SK-N-SH (cell line): Measurements from ENCODE around the gene MMP2. TPM values are rescaled to one million over a fixed set of nuclear protein-coding genes. Genes with fewer than 3 reads are reported as not detected.

Experiments used
- CTCF ChIA-PET: fragments of 300-600, 350-600 bp; formaldehyde crosslinking; extraction: SDS; loops from one replicate; lab custom pipeline; 2021; lab: Yijun Ruan, JAX
- POLR2A ChIA-PET: fragments of 350-600 bp; sonication (Branson Sonifier 250); formaldehyde crosslinking; extraction: SDS; loops from one replicate; lab custom pipeline; 2020; ENCODE audit warnings: antibody characterized with exemption, inconsistent platforms; lab: Yijun Ruan, JAX
- DNase-seq: peaks from one replicate; pipeline ENCODE4 v3.0.0; 2012
- H2AFZ ChIP-seq: fragments of 200-600 bp; sonication (generic); 2 replicates; pipeline ENCODE4 v1.8.1; 2016; ENCODE audit warnings: antibody characterized with exemption, mild to moderate bottlenecking, low read depth
- H3F3A ChIP-seq: fragments of 200-600 bp; sonication (generic); replicated peaks from 2 replicates; pipeline ENCODE3; 2016; ENCODE audit warnings: antibody characterized with exemption, mild to moderate bottlenecking; ENCODE audit not compliant: insufficient read depth
- H3K27ac ChIP-seq, 2 experiments: fragments of 200-500 bp in 1 of 2; fragments of 200-600 bp in 1 of 2; sonication (Bioruptor generic) in 1 of 2; sonication (generic), shearing (Covaris generic) in 1 of 2; 2 replicates each; pipeline versions ENCODE4 v1.5.1 to v1.6.1; 2014 to 2016; ENCODE audit warnings: low read depth in 2 of 2, inconsistent platforms in 1 of 2, low read length in 1 of 2, mild to moderate bottlenecking in 1 of 2, mixed read lengths in 1 of 2
- H3K27me3 ChIP-seq: fragments of 200-600 bp; sonication (generic), shearing (Covaris generic); 2 replicates; pipeline ENCODE4 v1.6.1; 2016; ENCODE audit warnings: mixed run types; ENCODE audit not compliant: insufficient read depth
- H3K36me3 ChIP-seq, 2 experiments: fragments of 200-500 bp in 1 of 2; fragments of 200-600 bp in 1 of 2; sonication (Bioruptor generic) in 1 of 2; sonication (generic) in 1 of 2; replicated peaks in 1 of 2; 2 replicates each; pipeline versions ENCODE3 to v1.5.1; 2014 to 2016; ENCODE audit warnings: low read length in 1 of 2, mild to moderate bottlenecking in 1 of 2; ENCODE audit not compliant: insufficient read depth in 2 of 2, control insufficient read depth in 1 of 2
- H3K4me1 ChIP-seq, 2 experiments: fragments of 200-500 bp in 1 of 2; fragments of 200-600 bp in 1 of 2; sonication (Bioruptor generic) in 1 of 2; sonication (generic), shearing (Covaris generic) in 1 of 2; 2 replicates each; pipeline versions ENCODE4 v1.5.1 to v1.6.1; 2014 to 2016; ENCODE audit warnings: low read depth in 1 of 2, low read length in 1 of 2, mixed run types in 1 of 2; ENCODE audit not compliant: insufficient read depth in 2 of 2, control insufficient read depth in 1 of 2
- H3K4me2 ChIP-seq: fragments of 200-600 bp; sonication (generic), shearing (Covaris generic); 2 replicates; pipeline ENCODE4 v1.6.1; 2017; ENCODE audit warnings: mixed run types
- H3K4me3 ChIP-seq, 2 experiments: fragments of 200-500 bp in 1 of 2; fragments of 200-600 bp in 1 of 2; sonication (Bioruptor generic) in 1 of 2; sonication (generic), shearing (Covaris generic) in 1 of 2; 2 replicates each; pipeline versions ENCODE4 v1.5.1 to v1.8.1; 2014 to 2016; ENCODE audit warnings: low read depth in 2 of 2, inconsistent platforms in 1 of 2, low read length in 1 of 2, mild to moderate bottlenecking in 1 of 2, mixed read lengths in 1 of 2, moderate library complexity in 1 of 2
- H3K79me2 ChIP-seq: fragments of 200-600 bp; sonication (generic); 2 replicates; pipeline ENCODE4 v1.8.1; 2017; ENCODE audit warnings: mild to moderate bottlenecking; ENCODE audit not compliant: insufficient read depth
- H3K9ac ChIP-seq: fragments of 200-600 bp; sonication (generic); 2 replicates; pipeline ENCODE4 v1.6.1; 2017; ENCODE audit warnings: mixed run types
- H3K9me2 ChIP-seq: fragments of 200-600 bp; sonication (generic); 2 replicates; pipeline ENCODE4 v1.6.1; 2017; ENCODE audit warnings: mixed run types
- H3K9me3 ChIP-seq: fragments of 200-600 bp; sonication (generic); 2 replicates; pipeline ENCODE4 v1.6.1; 2017; ENCODE audit warnings: mixed run types, mild to moderate bottlenecking, moderate library complexity
- H4K20me1 ChIP-seq: fragments of 200-600 bp; sonication (generic); 2 replicates; pipeline ENCODE4 v1.6.1; 2017; ENCODE audit warnings: mild to moderate bottlenecking, mixed run types; ENCODE audit not compliant: insufficient read depth
- CHD2 ChIP-seq: fragments of 150-350 bp; IDR thresholded peaks from 2 replicates; pipeline ENCODE4 v1.6.1; 2018; ENCODE audit warnings: low read length; ENCODE audit not compliant: partially characterized antibody
- EZH2phosphoT487 ChIP-seq: fragments of 200-600 bp; sonication (generic); IDR thresholded peaks from 2 replicates; pipeline ENCODE4 v1.6.1; 2017; ENCODE audit warnings: low read depth, mixed run types, mild to moderate bottlenecking, antibody characterized with exemption, moderate library complexity, borderline replicate concordance
- GABPA ChIP-seq: IDR thresholded peaks from 2 replicates; pipeline ENCODE4 v1.4.0; 2012; ENCODE audit warnings: low read depth, mild to moderate bottlenecking
- MAX ChIP-seq: IDR thresholded peaks from 2 replicates; pipeline ENCODE4 v1.4.0; 2012; ENCODE audit warnings: low read depth
- MEF2A ChIP-seq: IDR thresholded peaks from 2 replicates; pipeline ENCODE4 v1.4.0; 2012; ENCODE audit warnings: low read depth, borderline replicate concordance
- MXI1 ChIP-seq: IDR thresholded peaks from 2 replicates; pipeline ENCODE4 v1.6.1; 2012; ENCODE audit warnings: mild to moderate bottlenecking, low read depth, low read length, improper control_type of control experiment
- POLR2AphosphoS5 ChIP-seq: IDR thresholded peaks from 2 replicates; pipeline ENCODE4 v1.6.1; 2012; ENCODE audit warnings: low read depth, low read length
- RAD21 ChIP-seq: IDR thresholded peaks from 2 replicates; pipeline ENCODE4 v1.6.1; 2012; ENCODE audit warnings: mild to moderate bottlenecking, low read length
- REST ChIP-seq: IDR thresholded peaks from 2 replicates; pipeline ENCODE4 v1.6.1; 2012; ENCODE audit warnings: mild to moderate bottlenecking, low read depth, low read length, moderate library complexity
- RXRA ChIP-seq: IDR thresholded peaks from 2 replicates; pipeline ENCODE4 v1.4.0; 2012; ENCODE audit warnings: low read depth, mild to moderate bottlenecking, borderline replicate concordance
- TCF12 ChIP-seq: IDR thresholded peaks from 2 replicates; pipeline ENCODE4 v1.4.0; 2012
- USF1 ChIP-seq: IDR thresholded peaks from 2 replicates; pipeline ENCODE4 v1.4.0; 2012; ENCODE audit warnings: low read depth, borderline replicate concordance
- USF2 ChIP-seq: fragments of 150-350 bp; IDR thresholded peaks from 2 replicates; pipeline ENCODE4 v1.6.1; 2017; ENCODE audit warnings: antibody characterized with exemption, low read length, low read depth, borderline replicate concordance
- WGBS: methylation state at CpG from one replicate; pipeline ENCODE4 v1.1.6; 2017; ENCODE audit warnings: low lambda C conversion rate; 5-methylcytosine and 5-hydroxymethylcytosine counted together
- polyA plus RNA-seq, 3 experiments: library from polyadenylated mRNA; depleted of rRNA; stranded (reverse); fragments of >200 nt; gene quantifications; 2 replicates each; pipeline ENCODE4 v1.2.3, GENCODE V29; 2012
- TF ChIP-seq, protein P1 (sequence below): fragments of 200-600 bp; sonication (generic); IDR thresholded peaks from 2 replicates; pipeline ENCODE4 v1.6.1; 2017; ENCODE audit warnings: antibody characterized with exemption, mild to moderate bottlenecking, moderate library complexity

MMP2 gene
- polyA plus RNA-seq, 1 of the 3 experiments (the other 2 are of a cell fraction) = 1,101 TPM

DNA sequence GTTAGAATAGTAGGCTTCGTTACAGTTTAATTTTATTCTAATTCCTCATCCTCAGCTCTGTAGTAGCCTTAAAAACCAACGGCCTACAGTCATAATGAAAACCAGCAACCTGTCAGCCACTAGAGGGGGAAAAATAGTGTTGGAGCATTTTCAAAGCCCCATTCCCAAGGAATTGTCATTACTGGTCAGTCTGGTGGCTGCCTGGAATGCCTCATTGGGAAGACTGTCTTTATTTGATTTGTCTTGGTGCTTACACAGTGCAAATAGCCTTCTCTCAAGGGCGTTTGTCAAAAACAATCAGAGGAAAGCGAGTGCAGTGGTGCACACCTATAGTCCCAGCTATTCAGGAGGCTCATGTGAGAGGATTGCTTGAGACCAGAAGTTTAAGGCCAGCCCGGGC lies 34.6 kb downstream of the MMP2 start:
- no peaks in the 10 kb centered on the region for H3K27me3 ChIP-seq
- H2AFZ ChIP-seq = no peak overlapping the region
- ChIA-PET POLR2A (no interaction called here), CTCF (interaction anchor here (1.2 to 4.1 kb wide), 7 partner anchors 9 to 198 kb away, joined by 3 to 22 read pairs (median 4); no protein-coding TSS in a partner anchor)
- WGBS = 90% methylated on average over 5 of the region's 5 CpGs
- H3K4me2 ChIP-seq = no peak overlapping the region
- H3K4me3 ChIP-seq = no peak overlapping the region; a peak in 1 of 4 replicates
- no peaks in the 10 kb centered on the region for H4K20me1 ChIP-seq
- no peak overlapping the region for H3K9ac ChIP-seq
- peaks cover 26 to 63% of the 10 kb centered on the region in 2 experiments for H3K36me3 ChIP-seq
- peaks cover 45% of the 10 kb centered on the region for H3F3A ChIP-seq
- H3K9me3 ChIP-seq = peaks cover 15% of the 10 kb centered on the region; the same call in 1 of the 2 replicates
- no peak for DNase-seq
- peaks cover 83% of the 10 kb centered on the region for H3K79me2 ChIP-seq
- no peak overlapping the region for H3K27ac ChIP-seq
- no peak for TF ChIP-seq GABPA
- no peak for TF ChIP-seq RAD21
- no peak for TF ChIP-seq MEF2A
- no peak for TF ChIP-seq USF1
- peaks cover 0 to 2% of the 10 kb centered on the region in 2 experiments; a peak in 1 of 4 replicates for H3K4me1 ChIP-seq
- H3K9me2 ChIP-seq = no peaks in the 10 kb centered on the region

- peaks cover 73% of the 10 kb centered on the region for H3K79me2 ChIP-seq
- no peak for TF ChIP-seq RAD21
- no peak for TF ChIP-seq TCF12
- TF ChIP-seq EZH2phosphoT487 = no peak
- TF ChIP-seq GABPA = no peak
- TF ChIP-seq MXI1 = no peak
- TF ChIP-seq MAX = no peak
- TF ChIP-seq REST = no peak
- TF ChIP-seq, protein P1, sequence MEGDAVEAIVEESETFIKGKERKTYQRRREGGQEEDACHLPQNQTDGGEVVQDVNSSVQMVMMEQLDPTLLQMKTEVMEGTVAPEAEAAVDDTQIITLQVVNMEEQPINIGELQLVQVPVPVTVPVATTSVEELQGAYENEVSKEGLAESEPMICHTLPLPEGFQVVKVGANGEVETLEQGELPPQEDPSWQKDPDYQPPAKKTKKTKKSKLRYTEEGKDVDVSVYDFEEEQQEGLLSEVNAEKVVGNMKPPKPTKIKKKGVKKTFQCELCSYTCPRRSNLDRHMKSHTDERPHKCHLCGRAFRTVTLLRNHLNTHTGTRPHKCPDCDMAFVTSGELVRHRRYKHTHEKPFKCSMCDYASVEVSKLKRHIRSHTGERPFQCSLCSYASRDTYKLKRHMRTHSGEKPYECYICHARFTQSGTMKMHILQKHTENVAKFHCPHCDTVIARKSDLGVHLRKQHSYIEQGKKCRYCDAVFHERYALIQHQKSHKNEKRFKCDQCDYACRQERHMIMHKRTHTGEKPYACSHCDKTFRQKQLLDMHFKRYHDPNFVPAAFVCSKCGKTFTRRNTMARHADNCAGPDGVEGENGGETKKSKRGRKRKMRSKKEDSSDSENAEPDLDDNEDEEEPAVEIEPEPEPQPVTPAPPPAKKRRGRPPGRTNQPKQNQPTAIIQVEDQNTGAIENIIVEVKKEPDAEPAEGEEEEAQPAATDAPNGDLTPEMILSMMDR = no peak
- no peak for TF ChIP-seq POLR2AphosphoS5
- TF ChIP-seq CHD2 = no peak
- no peak for TF ChIP-seq USF2
- TF ChIP-seq RXRA = no peak
- TF ChIP-seq, all 33 proteins: peak for 0
- H3K4me3 ChIP-seq = no peak overlapping the region
- H3K27ac ChIP-seq = no peak overlapping the region
- H2AFZ ChIP-seq = no peak overlapping the region
- peaks cover 15% of the 10 kb centered on the region; the same call in 1 of the 2 replicates for H3K9me3 ChIP-seq
- H3K36me3 ChIP-seq = peaks cover 28 to 68% of the 10 kb centered on the region in 2 experiments
- ChIA-PET CTCF (interaction anchor here (0.9 to 4.1 kb wide), 4 partner anchors 13 to 429 kb away, joined by 3 to 22 read pairs (median 6); no protein-coding TSS in a partner anchor), POLR2A (no interaction called here)
- H3K27me3 ChIP-seq = no peaks in the 10 kb centered on the region
- no peak overlapping the region for H3K9ac ChIP-seq
- H3K4me2 ChIP-seq = no peak overlapping the region
- 96% methylated on average over 1 of the region's 1 CpG for WGBS
- no peaks in the 10 kb centered on the region for H4K20me1 ChIP-seq
- no peak for DNase-seq
- peaks cover 0 to 2% of the 10 kb centered on the region in 2 experiments; a peak in 1 of 4 replicates for H3K4me1 ChIP-seq
- no peaks in the 10 kb centered on the region for H3K9me2 ChIP-seq
- peaks cover 50% of the 10 kb centered on the region for H3F3A ChIP-seq
These were observed 36.1 kb downstream of the MMP2 start for GRCh38 chr16:55515111-55515510.
